Spleen (tissue), 11 donors: ENCODE results near the gene FH. TPM values are rescaled to one million over a fixed set of nuclear protein-coding genes. Genes with fewer than 3 reads are reported as not detected.

Source experiments
- DNase-seq: peaks from one replicate; pipeline ENCODE4 v3.0.0-alpha.2; 2020
- H3K27ac ChIP-seq, 8 donors: fragments of 200-600 bp; sonication (generic) in 7 of 8; 1 replicate in 4 of 8; 2 replicates in 4 of 8; pipeline versions ENCODE4 v1.5.0 to v1.8.0; 2016 to 2021; ENCODE audit warnings: inconsistent platforms in 4 of 8, mild to moderate bottlenecking in 4 of 8, moderate library complexity in 1 of 8
- H3K27me3 ChIP-seq, 7 donors: fragments of 200-600 bp; sonication (generic) in 6 of 7; replicated peaks in 1 of 7; 1 replicate in 4 of 7; 2 replicates in 3 of 7; pipeline versions ENCODE4 v1.5.0 to v1.8.0; 2016 to 2021; ENCODE audit warnings: inconsistent platforms in 3 of 7, mild to moderate bottlenecking in 1 of 7
- H3K36me3 ChIP-seq, 6 donors: fragments of 200-600 bp; sonication (generic) in 5 of 6; 1 replicate in 4 of 6; 2 replicates in 2 of 6; pipeline versions ENCODE4 v1.5.0 to v1.8.0; 2016 to 2021; ENCODE audit warnings: inconsistent platforms in 2 of 6
- H3K4me1 ChIP-seq, 6 donors: fragments of 200-600 bp; sonication (generic) in 5 of 6; 1 replicate in 3 of 6; 2 replicates in 3 of 6; pipeline versions ENCODE4 v1.5.0 to v1.8.0; 2016 to 2021; ENCODE audit warnings: inconsistent platforms in 3 of 6
- H3K4me3 ChIP-seq, 8 donors: fragments of 200-600 bp; sonication (generic) in 7 of 8; 1 replicate in 4 of 8; 2 replicates in 4 of 8; pipeline versions ENCODE4 v1.5.0 to v1.8.0; 2016 to 2021; ENCODE audit warnings: inconsistent platforms in 4 of 8, mild to moderate bottlenecking in 4 of 8, moderate library complexity in 2 of 8
- H3K9me3 ChIP-seq, 8 donors: fragments of 200-600 bp; sonication (generic) in 7 of 8; 1 replicate in 4 of 8; 2 replicates in 4 of 8; pipeline versions ENCODE4 v1.5.0 to v1.8.0; 2016 to 2021; ENCODE audit warnings: inconsistent platforms in 4 of 8
- CTCF ChIP-seq, 11 experiments: fragments of 200-600 bp in 7 of 11; fragments of 450-650 bp in 4 of 11; sonication (generic) in 4 of 11; IDR thresholded peaks in 8 of 11; conservative IDR thresholded peaks in 3 of 11; 1 replicate in 7 of 11; 2 replicates in 4 of 11; pipeline versions ENCODE4 v1.4.0 to v1.8.0; 2016 to 2021; ENCODE audit warnings: antibody characterized with exemption in 11 of 11, inconsistent platforms in 4 of 11, mild to moderate bottlenecking in 1 of 11
- POLR2A ChIP-seq, 3 donors: fragments of 450-650 bp; IDR thresholded peaks; one replicate each; pipeline ENCODE4 v1.5.1; 2017; ENCODE audit warnings: antibody characterized with exemption in 3 of 3, mild to moderate bottlenecking in 1 of 3
- POLR2AphosphoS5 ChIP-seq, 3 donors: sonication (generic); formaldehyde crosslinking; IDR thresholded peaks; one replicate each; pipeline ENCODE4 v1.5.1; 2017; ENCODE audit warnings: antibody characterized with exemption in 3 of 3
- WGBS, 5 donors: extraction: QIAGEN DNeasy Blood & Tissue Kit in 3 of 5; methylation state at CpG; one replicate each; pipeline versions ENCODE4 v1.1.5 to v1.1.7; 2013 to 2018; 5-methylcytosine and 5-hydroxymethylcytosine counted together
- intact Hi-C: fragments of 100-400 bp; cut with DNase I; formaldehyde crosslinking; loops from one replicate; pipeline ENCODE4 v1.15.0; 2023; ENCODE audit warnings: low total_unique reads
- polyA plus RNA-seq, 3 donors: library from polyadenylated mRNA; stranded (reverse); fragments of 200-250 nt; gene quantifications; one replicate each; pipeline ENCODE4 v1.2.1, GENCODE V29; 2013
- total RNA-seq, 7 donors: library from RNA; depleted of rRNA in 3 of 7; stranded (reverse); fragments of >200 nt in 3 of 7; fragmentation: NEBNext Ultra II Directional in 4 of 7; extraction: Animal tissue kit (Norgen Biotek cat#: 25700) in 4 of 7; gene quantifications; one replicate each; pipeline versions ENCODE4 v1.1.0 to v1.2.1, GENCODE V29; 2016 to 2021
- donor health status: healthy with polysubstance abuse.
- donor health status: DM: no; HTN: no; CAD: no; lungs with moderate emphysema.
- donor health status: DM: no; HTN: no; CAD: no.
- donor health status: Bipolar disorder and iron deficiency.
- donor health status: healthy.
- donor health status: DM: no; HTN: no; CAD: no.
- donor health status: DM: yes; HTN: yes; CAD: no.

The FH gene
- total and polyA plus RNA-seq, 10 donors, result 24.4 to 49.5 (median 34.5) TPM

DNA sequence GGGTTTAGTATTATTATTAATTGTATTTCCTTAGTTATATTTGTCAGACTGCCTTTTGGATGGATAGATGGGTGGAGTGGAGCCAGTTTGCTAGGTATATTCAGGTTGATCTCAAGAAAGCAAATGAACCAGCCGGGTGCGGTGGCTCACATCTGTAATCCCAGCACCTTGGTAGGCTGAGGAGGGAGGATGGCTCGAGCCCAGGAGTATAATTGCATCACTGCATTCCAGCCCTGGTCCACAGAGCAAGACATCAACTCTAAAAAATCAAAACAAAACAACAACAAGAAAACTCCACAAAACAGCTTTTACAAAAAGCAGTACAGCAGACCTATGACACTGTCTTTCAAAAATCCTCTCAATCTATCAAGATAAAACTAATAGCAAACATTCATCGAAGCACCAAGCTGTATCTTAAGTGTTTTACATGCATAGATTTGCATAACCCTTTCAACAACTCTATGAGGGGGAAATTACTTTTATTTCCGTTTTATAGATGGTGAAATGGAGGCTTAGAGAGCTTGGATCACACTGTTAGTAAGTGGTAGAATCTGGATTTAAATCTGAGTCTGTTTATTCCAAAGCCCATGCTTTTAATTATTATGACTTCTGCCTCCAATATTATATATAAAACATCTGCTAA, 38.1 kb upstream of the FH start:
- no peak for TF ChIP-seq POLR2AphosphoS5 (IDR thresholded peaks at IDR 0.05)
- no peak for TF ChIP-seq CTCF (IDR thresholded peaks at IDR 0.05 in 8 of 11, conservative IDR thresholded peaks at IDR 0.05 in 3 of 11)
- TF ChIP-seq POLR2A (IDR thresholded peaks at IDR 0.05), result no peak
- Histone ChIP-seq H3K27ac (no peak overlapping the region), H3K36me3 (peaks cover 0 to 27% (median 3%) of the 10 kb centered on the region in 6 donors), H3K27me3 (no peaks in the 10 kb centered on the region), H3K9me3 (no peaks in the 10 kb centered on the region), H3K4me1 (peaks cover 0 to 14% (median 5%) of the 10 kb centered on the region in 6 donors), H3K4me3 (no peak overlapping the region)
- WGBS, 5 donors, result 73 to 85% (median 80%) methylated on average over 5 of the region's 5 CpGs
- no peak for DNase-seq
- intact Hi-C loops, result no loop called here

DNA sequence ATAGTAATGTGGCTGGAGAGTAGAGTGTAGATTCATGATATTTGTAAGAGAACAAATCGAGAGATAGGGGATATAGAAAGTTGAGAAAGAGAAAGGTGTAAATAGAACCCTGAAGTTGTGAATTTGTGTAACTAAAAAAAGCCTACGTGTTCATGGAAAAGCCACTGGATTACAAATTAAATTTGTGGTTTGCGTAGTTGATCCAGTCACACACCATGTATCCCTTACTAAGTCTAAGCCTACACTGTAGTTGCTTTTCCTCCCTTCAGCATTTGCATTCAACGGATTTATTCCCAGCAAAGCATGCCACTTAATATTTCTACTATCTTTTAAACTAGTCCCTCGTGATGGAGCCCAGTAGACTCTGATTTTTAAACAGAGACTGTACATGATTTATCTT, 37.5 kb upstream of the FH start:
- intact Hi-C loops, result no loop called here
- no peak for DNase-seq
- Histone ChIP-seq H3K36me3 (peaks cover 0 to 22% (median 3%) of the 10 kb centered on the region in 6 donors), H3K27ac (no peak overlapping the region), H3K27me3 (no peaks in the 10 kb centered on the region), H3K4me3 (no peak overlapping the region), H3K4me1 (peaks cover 0 to 20% (median 8%) of the 10 kb centered on the region in 6 donors), H3K9me3 (no peaks in the 10 kb centered on the region)
- 84 to 94% (median 85%) methylated on average over 5 of the region's 5 CpGs for whole genome bisulfite sequencing, 5 donors
- TF ChIP-seq CTCF (IDR thresholded peaks at IDR 0.05 in 8 of 11, conservative IDR thresholded peaks at IDR 0.05 in 3 of 11), result no peak
- TF ChIP-seq POLR2AphosphoS5 (IDR thresholded peaks at IDR 0.05), result no peak
- no peak for TF ChIP-seq POLR2A (IDR thresholded peaks at IDR 0.05)

- no peak for DNase-seq
- WGBS, 5 donors, result 87 to 98% (median 96%) methylated on average over 3 of the region's 3 CpGs
- TF ChIP-seq POLR2A (IDR thresholded peaks at IDR 0.05), result no peak
- TF ChIP-seq POLR2AphosphoS5 (IDR thresholded peaks at IDR 0.05), result no peak
- no peaks in the 10 kb centered on the region for H3K27me3 ChIP-seq
- no peak overlapping the region for H3K27ac ChIP-seq
- H3K9me3 ChIP-seq, result no peaks in the 10 kb centered on the region
- H3K4me3 ChIP-seq, result no peak overlapping the region
- H3K4me1 ChIP-seq, result peaks cover 0 to 26% (median 15%) of the 10 kb centered on the region in 6 donors
- H3K36me3 ChIP-seq, result peaks cover 0 to 12% (median 3%) of the 10 kb centered on the region in 6 donors
- intact Hi-C loops, result no loop called here
These were observed 36.0 kb upstream of the FH start for GRCh38 chr1:241555526-241555925.

- Histone ChIP-seq H3K4me3 (no peak overlapping the region), H3K27ac (no peak overlapping the region), H3K36me3 (peaks cover 0 to 11% (median 3%) of the 10 kb centered on the region in 6 donors), H3K9me3 (no peaks in the 10 kb centered on the region), H3K4me1 (peaks cover 0 to 28% (median 15%) of the 10 kb centered on the region in 6 donors), H3K27me3 (no peaks in the 10 kb centered on the region)
- WGBS, 5 donors, result 76 to 85% (median 79%) methylated on average over 7 of the region's 7 CpGs
- peak; percentile 64 for DNase-seq
- TF ChIP-seq POLR2AphosphoS5 (IDR thresholded peaks at IDR 0.05) (no peak), CTCF (IDR thresholded peaks at IDR 0.05 in 8 of 11, conservative IDR thresholded peaks at IDR 0.05 in 3 of 11) (no peak), POLR2A (IDR thresholded peaks at IDR 0.05) (no peak)
- intact Hi-C loops, result no loop called here
These were observed 34.5 kb upstream of the FH start for GRCh38 chr1:241553886-241554592.
